ENCODE data around the gene TSPAN7.

Gene TSPAN7

DNA sequence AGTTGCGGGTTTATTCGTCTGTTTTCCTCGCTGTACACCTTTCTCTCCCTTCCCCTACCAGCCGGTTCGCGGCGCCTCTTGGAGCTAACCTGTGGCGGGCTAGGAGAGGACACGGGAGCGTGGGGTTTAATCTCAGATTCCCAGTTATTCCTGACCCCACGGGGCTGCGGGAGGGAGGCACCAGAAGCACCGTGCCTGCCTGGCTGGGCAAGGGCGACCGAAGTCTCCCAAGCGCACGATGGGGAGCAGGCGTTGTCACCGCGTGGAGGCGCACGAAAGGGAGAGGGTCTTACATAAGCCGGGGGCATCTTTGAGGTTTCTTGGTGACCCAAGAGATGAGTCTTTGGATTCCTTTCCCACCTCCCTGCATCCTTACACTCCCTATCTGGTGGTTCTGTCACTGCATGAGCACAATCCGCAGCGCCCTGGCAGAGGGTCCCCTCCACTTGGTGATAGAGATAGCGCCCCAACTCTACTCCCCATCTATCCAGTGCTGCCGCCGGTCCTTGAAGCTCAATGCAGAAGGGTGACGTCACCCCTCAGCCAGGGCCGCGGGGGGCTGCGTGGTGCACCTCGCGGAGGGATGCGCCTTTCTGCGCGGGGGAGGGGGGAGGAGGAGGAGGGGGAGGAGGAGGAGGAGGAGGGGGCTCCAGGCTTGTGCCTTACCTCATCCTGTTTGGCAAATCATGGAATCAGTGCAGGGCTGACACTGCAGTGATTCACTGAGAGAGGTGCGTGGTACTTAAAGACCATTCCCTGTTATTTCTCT, 793 bp downstream of the TSPAN7 start:
- Mint-ChIP-seq H3K4me1 (no peaks in the 10 kb centered on the region), H3K4me3 (peak overlapping the region; percentile 74), H3K36me3 (ENCODE audit: insufficient read depth) (peaks cover 3% of the 10 kb centered on the region), H3K9me3 (no peaks in the 10 kb centered on the region), H3K27me3 (peaks cover 14% of the 10 kb centered on the region), H3K27ac (ENCODE audit: low read depth) (no peak overlapping the region)
- ATAC-seq (replicated peaks; ENCODE audit: extremely low read depth, poor library complexity, severe bottlenecking) (no peak), DNase-seq (ENCODE audit: low spot score in 2 of 2) (no peak)

GRCh38 chrX:38563030-38563429, 1.7 kb downstream of the TSPAN7 start:
- DNase-seq (ENCODE audit: low spot score in 2 of 2): no peak
- Mint-ChIP-seq H3K4me3 (no peak overlapping the region), H3K4me1 (no peaks in the 10 kb centered on the region), H3K9me3 (no peaks in the 10 kb centered on the region), H3K27me3 (peaks cover 21% of the 10 kb centered on the region), H3K27ac (ENCODE audit: low read depth) (no peak overlapping the region), H3K36me3 (ENCODE audit: insufficient read depth) (peaks cover 3% of the 10 kb centered on the region)
- no peak for ATAC-seq (replicated peaks; ENCODE audit: extremely low read depth, poor library complexity, severe bottlenecking)

- Mint-ChIP-seq H3K9me3 (no peaks in the 10 kb centered on the region), H3K36me3 (ENCODE audit: insufficient read depth) (no peaks in the 10 kb centered on the region), H3K4me1 (no peaks in the 10 kb centered on the region), H3K4me3 (no peak overlapping the region), H3K27me3 (peaks cover 17% of the 10 kb centered on the region), H3K27ac (ENCODE audit: low read depth) (no peak overlapping the region)
- DNase-seq (ENCODE audit: low spot score in 2 of 2): no peak
- no peak for ATAC-seq (replicated peaks; ENCODE audit: extremely low read depth, poor library complexity, severe bottlenecking)
These were observed 9.1 kb downstream of the TSPAN7 start for GRCh38 chrX:38570396-38570795.

- Mint-ChIP-seq H3K4me3 (no peak overlapping the region), H3K4me1 (no peaks in the 10 kb centered on the region), H3K36me3 (ENCODE audit: insufficient read depth) (no peaks in the 10 kb centered on the region), H3K27ac (ENCODE audit: low read depth) (no peak overlapping the region), H3K9me3 (no peaks in the 10 kb centered on the region), H3K27me3 (peaks cover 17% of the 10 kb centered on the region)
- ATAC-seq (replicated peaks; ENCODE audit: extremely low read depth, poor library complexity, severe bottlenecking) (no peak), DNase-seq (ENCODE audit: low spot score in 2 of 2) (no peak)
These were observed 9.7 kb downstream of the TSPAN7 start for GRCh38 chrX:38571058-38571457.

DNA sequence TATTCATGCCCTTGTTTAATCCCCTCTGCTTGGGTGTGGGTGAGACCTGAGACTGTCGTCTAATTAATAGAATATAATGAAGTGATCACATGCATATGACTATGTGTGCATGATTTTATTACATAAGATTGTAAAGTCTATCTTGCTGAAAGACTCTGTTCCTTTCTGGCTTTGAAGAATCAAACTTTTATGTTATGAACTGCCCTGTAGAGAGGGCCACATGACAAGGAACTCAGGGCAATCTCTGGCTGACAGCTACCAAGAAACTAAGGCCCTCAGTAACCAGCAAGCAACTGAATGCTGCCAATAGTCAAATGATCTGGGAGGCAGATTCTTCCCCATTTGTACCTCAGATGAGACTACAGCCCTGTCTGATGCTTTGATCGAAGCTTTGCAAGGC, 13.5 kb downstream of the TSPAN7 start:
- Mint-ChIP-seq H3K36me3 (ENCODE audit: insufficient read depth) (no peaks in the 10 kb centered on the region), H3K9me3 (no peaks in the 10 kb centered on the region), H3K27me3 (peaks cover 9% of the 10 kb centered on the region), H3K4me3 (no peak overlapping the region), H3K27ac (ENCODE audit: low read depth) (no peak overlapping the region), H3K4me1 (no peaks in the 10 kb centered on the region)
- ATAC-seq (replicated peaks; ENCODE audit: extremely low read depth, poor library complexity, severe bottlenecking) (no peak), DNase-seq (ENCODE audit: low spot score in 2 of 2) (no peak)

- Mint-ChIP-seq H3K36me3 (ENCODE audit: insufficient read depth) (no peaks in the 10 kb centered on the region), H3K4me3 (no peak overlapping the region), H3K27ac (ENCODE audit: low read depth) (no peak overlapping the region), H3K4me1 (no peaks in the 10 kb centered on the region), H3K27me3 (peaks cover 9% of the 10 kb centered on the region), H3K9me3 (no peaks in the 10 kb centered on the region)
- DNase-seq (ENCODE audit: low spot score in 2 of 2): no peak
- ATAC-seq (replicated peaks; ENCODE audit: extremely low read depth, poor library complexity, severe bottlenecking): no peak
These were observed 14.5 kb downstream of the TSPAN7 start for GRCh38 chrX:38575888-38576287.

GRCh38 chrX:38577738-38578137, 16.4 kb downstream of the TSPAN7 start:
- Mint-ChIP-seq H3K4me1 (no peaks in the 10 kb centered on the region), H3K36me3 (ENCODE audit: insufficient read depth) (no peaks in the 10 kb centered on the region), H3K27me3 (no peaks in the 10 kb centered on the region), H3K9me3 (no peaks in the 10 kb centered on the region), H3K4me3 (no peak overlapping the region), H3K27ac (ENCODE audit: low read depth) (no peak overlapping the region)
- no peak for DNase-seq (ENCODE audit: low spot score in 2 of 2)
- ATAC-seq (replicated peaks; ENCODE audit: extremely low read depth, poor library complexity, severe bottlenecking): no peak

DNA sequence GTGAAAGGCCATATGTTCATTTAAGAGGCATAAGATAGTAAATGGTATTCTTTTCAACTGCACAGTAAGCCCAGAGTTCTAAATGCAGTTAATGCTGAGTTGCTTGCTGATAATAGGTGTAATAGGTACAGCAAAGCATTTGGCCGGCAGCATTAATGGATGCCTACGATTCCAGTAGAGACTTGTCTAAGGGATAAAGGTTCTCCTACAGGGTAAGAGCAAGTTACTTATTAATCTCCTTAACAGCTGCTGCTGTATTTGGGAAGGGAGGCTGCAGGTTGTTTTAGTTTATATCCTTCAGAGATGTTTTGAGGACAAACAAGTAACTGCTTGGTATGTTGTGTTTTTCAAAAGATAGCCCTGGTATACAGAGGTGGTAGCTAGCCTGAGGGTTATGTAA, 16.8 kb downstream of the TSPAN7 start:
- Mint-ChIP-seq H3K27me3 (no peaks in the 10 kb centered on the region), H3K4me3 (no peak overlapping the region), H3K36me3 (ENCODE audit: insufficient read depth) (no peaks in the 10 kb centered on the region), H3K9me3 (no peaks in the 10 kb centered on the region), H3K27ac (ENCODE audit: low read depth) (no peak overlapping the region), H3K4me1 (no peaks in the 10 kb centered on the region)
- no peak for DNase-seq (ENCODE audit: low spot score in 2 of 2)
- ATAC-seq (replicated peaks; ENCODE audit: extremely low read depth, poor library complexity, severe bottlenecking): no peak

GRCh38 chrX:38583181-38583580, 21.8 kb downstream of the TSPAN7 start:
- Mint-ChIP-seq H3K27ac (ENCODE audit: low read depth) (no peak overlapping the region), H3K4me1 (no peaks in the 10 kb centered on the region), H3K27me3 (no peaks in the 10 kb centered on the region), H3K36me3 (ENCODE audit: insufficient read depth) (no peaks in the 10 kb centered on the region), H3K9me3 (no peaks in the 10 kb centered on the region), H3K4me3 (no peak overlapping the region)
- DNase-seq (ENCODE audit: low spot score in 2 of 2): no peak
- no peak for ATAC-seq (replicated peaks; ENCODE audit: extremely low read depth, poor library complexity, severe bottlenecking)

DNA sequence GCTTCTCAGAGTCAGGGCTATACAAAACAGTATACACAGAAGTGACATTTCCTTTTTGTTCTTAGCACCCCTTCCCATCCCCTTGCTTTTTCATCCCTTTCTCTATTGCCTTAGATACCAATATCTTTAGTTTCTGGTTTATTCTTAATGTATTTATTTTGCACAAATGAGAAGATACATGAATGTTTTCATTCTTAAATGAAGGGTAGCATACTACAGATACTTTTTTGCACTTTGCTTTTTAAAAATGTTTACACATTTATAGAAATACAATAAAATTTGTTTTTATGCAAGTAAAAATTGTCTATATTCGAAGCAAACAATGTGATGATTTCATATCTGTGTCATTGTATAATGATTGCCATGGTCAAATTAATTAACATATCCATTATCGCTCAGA, 33.1 kb downstream of the TSPAN7 start:
- Mint-ChIP-seq H3K27ac (ENCODE audit: low read depth) (no peak overlapping the region), H3K36me3 (ENCODE audit: insufficient read depth) (no peaks in the 10 kb centered on the region), H3K4me3 (no peak overlapping the region), H3K4me1 (no peaks in the 10 kb centered on the region), H3K27me3 (peaks cover 38% of the 10 kb centered on the region), H3K9me3 (no peaks in the 10 kb centered on the region)
- DNase-seq (ENCODE audit: low spot score in 2 of 2) (no peak), ATAC-seq (replicated peaks; ENCODE audit: extremely low read depth, poor library complexity, severe bottlenecking) (no peak)

DNA sequence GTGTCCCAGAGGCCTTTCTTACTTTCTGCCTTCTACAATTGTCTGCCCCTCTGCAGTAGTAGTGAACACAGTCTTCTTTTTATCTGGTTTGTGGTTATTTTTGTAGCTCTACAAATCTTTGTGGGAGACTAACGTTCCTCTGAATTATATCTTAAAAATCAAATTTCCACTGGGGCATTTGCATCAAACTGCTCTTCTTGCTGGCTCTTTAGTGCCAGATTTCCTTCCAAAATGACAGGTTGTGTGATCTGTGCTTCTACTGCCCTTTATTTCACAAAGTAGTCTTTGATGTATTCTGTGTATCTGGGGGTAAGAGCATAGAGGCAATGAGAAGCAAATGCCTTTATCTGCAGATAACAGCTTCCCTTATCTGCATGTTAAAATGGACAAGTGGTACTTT, 34.5 kb downstream of the TSPAN7 start:
- H3K27me3 Mint-ChIP-seq: peaks cover 38% of the 10 kb centered on the region
- no peaks in the 10 kb centered on the region for H3K9me3 Mint-ChIP-seq
- no peaks in the 10 kb centered on the region for H3K36me3 Mint-ChIP-seq (ENCODE audit: insufficient read depth)
- ATAC-seq (replicated peaks; ENCODE audit: extremely low read depth, poor library complexity, severe bottlenecking): no peak
- H3K4me1 Mint-ChIP-seq: no peaks in the 10 kb centered on the region
- no peak overlapping the region for H3K4me3 Mint-ChIP-seq
- no peak for DNase-seq (ENCODE audit: low spot score in 2 of 2)
- H3K27ac Mint-ChIP-seq (ENCODE audit: low read depth): no peak overlapping the region

DNA sequence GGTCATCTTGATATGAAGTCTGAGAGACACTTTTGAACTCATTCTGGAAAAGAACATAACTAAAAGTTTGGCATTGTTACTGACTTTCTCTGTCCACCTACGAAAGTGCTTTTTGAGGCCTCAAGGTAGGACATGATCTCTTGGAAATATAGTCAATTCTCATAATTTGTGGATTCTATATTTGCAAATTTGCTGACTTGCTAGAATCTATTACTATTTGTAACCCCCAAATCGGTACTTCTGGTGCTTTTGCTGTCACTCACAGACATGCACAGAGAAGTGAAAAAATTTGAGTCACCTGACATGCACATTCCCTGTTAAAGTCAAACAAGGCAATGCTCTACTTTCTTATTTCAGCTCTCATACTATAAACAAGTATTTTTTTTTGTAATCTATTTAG, 35.6 kb downstream of the TSPAN7 start:
- H3K9me3 Mint-ChIP-seq: no peaks in the 10 kb centered on the region
- no peak for ATAC-seq (replicated peaks; ENCODE audit: extremely low read depth, poor library complexity, severe bottlenecking)
- H3K27ac Mint-ChIP-seq (ENCODE audit: low read depth): no peak overlapping the region
- DNase-seq (ENCODE audit: low spot score in 2 of 2): no peak
- H3K27me3 Mint-ChIP-seq: peaks cover 44% of the 10 kb centered on the region
- no peaks in the 10 kb centered on the region for H3K36me3 Mint-ChIP-seq (ENCODE audit: insufficient read depth)
- no peak overlapping the region for H3K4me3 Mint-ChIP-seq
- H3K4me1 Mint-ChIP-seq: no peaks in the 10 kb centered on the region

DNA sequence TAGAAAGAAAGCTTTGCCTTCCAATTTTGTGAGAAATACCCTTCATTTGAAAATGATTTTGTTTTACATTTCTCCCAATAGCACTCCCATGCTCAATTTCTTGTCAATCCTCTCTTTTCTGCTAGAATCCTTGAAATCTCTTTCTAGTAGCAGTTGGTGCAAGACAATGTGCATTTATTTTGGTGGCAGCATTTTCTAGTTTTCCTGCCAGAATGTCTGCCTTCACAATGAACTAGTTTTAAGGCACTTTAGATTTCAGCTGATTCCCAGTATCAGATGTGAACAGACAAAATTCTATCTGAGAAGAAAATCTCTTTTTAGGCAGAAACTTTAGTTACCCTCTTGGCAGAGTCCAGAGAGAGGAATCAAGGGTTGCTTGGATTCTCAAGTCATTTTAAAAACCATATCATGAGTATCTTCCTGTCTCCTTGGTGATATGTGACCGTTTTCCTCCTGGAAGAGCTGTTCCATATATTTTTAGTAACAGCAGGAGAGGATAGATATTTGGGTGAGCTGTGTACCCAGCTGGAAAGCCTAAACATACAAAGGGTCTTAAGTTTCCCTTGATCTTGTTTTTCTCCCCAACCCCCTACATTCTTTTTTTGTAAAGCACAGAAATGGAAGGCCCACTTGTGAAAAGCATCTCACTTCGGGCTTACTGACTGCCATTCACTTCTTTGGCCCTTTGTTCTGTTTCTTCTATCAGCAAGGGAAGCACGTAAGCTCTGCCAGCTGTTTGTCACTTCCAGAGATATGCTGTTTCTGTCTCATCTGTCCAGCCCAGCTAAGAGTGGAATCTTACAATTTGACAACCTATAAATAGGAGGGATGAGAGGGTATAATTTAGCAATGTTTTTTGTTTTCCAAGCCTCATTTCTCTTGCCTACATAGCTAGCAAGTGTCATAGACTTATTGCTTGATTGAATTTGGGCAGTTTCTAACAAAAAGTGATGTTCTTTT, 38.7 kb downstream of the TSPAN7 start:
- H3K27ac Mint-ChIP-seq (ENCODE audit: low read depth): no peak overlapping the region
- no peaks in the 10 kb centered on the region for H3K9me3 Mint-ChIP-seq
- H3K36me3 Mint-ChIP-seq (ENCODE audit: insufficient read depth): no peaks in the 10 kb centered on the region
- no peak overlapping the region for H3K4me3 Mint-ChIP-seq
- H3K4me1 Mint-ChIP-seq: no peaks in the 10 kb centered on the region
- ATAC-seq (replicated peaks; ENCODE audit: extremely low read depth, poor library complexity, severe bottlenecking) (no peak), DNase-seq (ENCODE audit: low spot score in 2 of 2) (no peak)
- H3K27me3 Mint-ChIP-seq: peaks cover 36% of the 10 kb centered on the region

All from central memory CD8-positive, alpha-beta T cell (primary cell).